ENCODE measurements around the gene RDX.
"Not testable (repeated sequence)": the region's sequence is repeated elsewhere in the genome, so short reads cannot be mapped to it uniquely, and the experiment has no call there.

- TF ChIP-seq, protein P1, sequence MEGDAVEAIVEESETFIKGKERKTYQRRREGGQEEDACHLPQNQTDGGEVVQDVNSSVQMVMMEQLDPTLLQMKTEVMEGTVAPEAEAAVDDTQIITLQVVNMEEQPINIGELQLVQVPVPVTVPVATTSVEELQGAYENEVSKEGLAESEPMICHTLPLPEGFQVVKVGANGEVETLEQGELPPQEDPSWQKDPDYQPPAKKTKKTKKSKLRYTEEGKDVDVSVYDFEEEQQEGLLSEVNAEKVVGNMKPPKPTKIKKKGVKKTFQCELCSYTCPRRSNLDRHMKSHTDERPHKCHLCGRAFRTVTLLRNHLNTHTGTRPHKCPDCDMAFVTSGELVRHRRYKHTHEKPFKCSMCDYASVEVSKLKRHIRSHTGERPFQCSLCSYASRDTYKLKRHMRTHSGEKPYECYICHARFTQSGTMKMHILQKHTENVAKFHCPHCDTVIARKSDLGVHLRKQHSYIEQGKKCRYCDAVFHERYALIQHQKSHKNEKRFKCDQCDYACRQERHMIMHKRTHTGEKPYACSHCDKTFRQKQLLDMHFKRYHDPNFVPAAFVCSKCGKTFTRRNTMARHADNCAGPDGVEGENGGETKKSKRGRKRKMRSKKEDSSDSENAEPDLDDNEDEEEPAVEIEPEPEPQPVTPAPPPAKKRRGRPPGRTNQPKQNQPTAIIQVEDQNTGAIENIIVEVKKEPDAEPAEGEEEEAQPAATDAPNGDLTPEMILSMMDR (conservative IDR thresholded peaks at IDR 0.05; ENCODE audit: low read depth, low read length), result not testable (repeated sequence)
- TF ChIP-seq CHD1, RFX5, FOS, BHLHE40, POLR2A, USF2 (IDR thresholded peaks at IDR 0.05; ENCODE audit: low read depth, low read length): not testable (repeated sequence)
Observed at GRCh38 chr11:110209313-110209694, 87.1 kb downstream of the RDX start.
